ENCODE data around the gene GAB2. TPM values are rescaled to one million over a fixed set of nuclear protein-coding genes. Genes with fewer than 3 reads are reported as not detected.

GAB2 gene
- total and polyA plus RNA-seq, 9 donors: 30.9 to 64.6 (median 42.9) TPM

DNA sequence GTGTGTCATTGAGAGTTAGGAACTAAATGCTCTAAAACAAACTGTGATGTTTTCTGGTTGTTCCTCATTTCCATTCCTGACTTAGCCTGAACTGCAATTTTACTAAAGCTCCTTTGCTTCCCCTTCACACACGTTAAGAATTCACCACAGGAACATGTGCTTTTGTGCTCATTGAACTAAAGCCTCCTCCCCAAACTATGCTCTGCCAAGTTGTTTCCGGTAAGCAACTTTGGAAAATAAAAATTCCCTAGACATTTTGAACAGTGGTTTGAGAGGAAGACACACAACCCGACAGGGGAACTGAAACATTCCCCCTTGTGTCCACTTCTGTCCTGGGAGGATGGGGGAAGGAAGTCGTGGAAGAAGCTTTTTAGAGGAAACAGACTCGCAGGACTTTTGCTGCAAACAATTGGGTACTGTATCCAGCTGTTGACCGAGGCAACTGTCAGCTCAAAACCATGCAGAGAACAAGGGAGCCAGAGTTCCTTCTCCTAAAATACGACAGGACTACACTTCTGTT, 66.9 kb downstream of the GAB2 start:
- WGBS, 3 donors: 0 to 3% (median 1%) methylated on average over 7 of the region's 7 CpGs
- Histone ChIP-seq H3K4me1 (ENCODE audit: insufficient read depth) (peaks cover 25% of the 10 kb centered on the region), H3K36me3 (no peaks in the 10 kb centered on the region), H3K9me3 (no peaks in the 10 kb centered on the region), H3K27me3 (no peaks in the 10 kb centered on the region), H3K27ac (peak overlapping the region in 1 of 2 donors; percentile 62), H3K4me3 (no peak overlapping the region)
- intact Hi-C loops (cut with DNase I): no loop called here
- TF ChIP-seq, protein P1, sequence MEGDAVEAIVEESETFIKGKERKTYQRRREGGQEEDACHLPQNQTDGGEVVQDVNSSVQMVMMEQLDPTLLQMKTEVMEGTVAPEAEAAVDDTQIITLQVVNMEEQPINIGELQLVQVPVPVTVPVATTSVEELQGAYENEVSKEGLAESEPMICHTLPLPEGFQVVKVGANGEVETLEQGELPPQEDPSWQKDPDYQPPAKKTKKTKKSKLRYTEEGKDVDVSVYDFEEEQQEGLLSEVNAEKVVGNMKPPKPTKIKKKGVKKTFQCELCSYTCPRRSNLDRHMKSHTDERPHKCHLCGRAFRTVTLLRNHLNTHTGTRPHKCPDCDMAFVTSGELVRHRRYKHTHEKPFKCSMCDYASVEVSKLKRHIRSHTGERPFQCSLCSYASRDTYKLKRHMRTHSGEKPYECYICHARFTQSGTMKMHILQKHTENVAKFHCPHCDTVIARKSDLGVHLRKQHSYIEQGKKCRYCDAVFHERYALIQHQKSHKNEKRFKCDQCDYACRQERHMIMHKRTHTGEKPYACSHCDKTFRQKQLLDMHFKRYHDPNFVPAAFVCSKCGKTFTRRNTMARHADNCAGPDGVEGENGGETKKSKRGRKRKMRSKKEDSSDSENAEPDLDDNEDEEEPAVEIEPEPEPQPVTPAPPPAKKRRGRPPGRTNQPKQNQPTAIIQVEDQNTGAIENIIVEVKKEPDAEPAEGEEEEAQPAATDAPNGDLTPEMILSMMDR (IDR thresholded peaks at IDR 0.05): no peak
- no peak for TF ChIP-seq EP300 (IDR thresholded peaks at IDR 0.05)
- TF ChIP-seq POLR2A (IDR thresholded peaks at IDR 0.05): no peak
- no peak for DNase-seq

DNA sequence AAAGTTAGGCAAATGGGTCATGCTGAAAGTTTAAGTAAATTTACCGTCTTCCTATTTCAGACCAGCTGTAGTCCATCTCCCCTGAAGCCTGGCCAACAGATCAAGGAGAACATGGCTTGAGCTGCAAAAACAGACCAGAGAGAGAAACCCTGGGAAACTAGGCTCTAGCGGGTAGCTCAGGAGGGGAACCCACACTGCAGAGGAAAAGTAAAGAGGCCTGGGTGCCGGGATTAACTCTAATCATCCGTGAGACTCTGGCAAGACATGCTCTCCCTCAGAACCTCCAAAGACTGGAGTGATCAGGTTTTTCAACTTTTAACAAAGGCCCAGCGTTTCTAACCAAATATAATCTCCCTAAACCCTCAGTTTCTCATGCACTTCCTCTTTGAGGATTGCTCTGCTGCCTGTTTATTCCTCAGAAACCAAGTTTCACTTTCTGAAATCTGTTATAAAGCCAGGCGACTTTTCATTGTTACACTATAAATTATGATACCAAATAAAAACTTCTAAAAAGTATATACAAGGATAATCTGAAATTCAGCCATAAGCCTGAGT, 67.5 kb downstream of the GAB2 start:
- no peaks in the 10 kb centered on the region for H3K36me3 ChIP-seq
- 0 to 2% (median 1%) methylated on average over 6 of the region's 6 CpGs for WGBS, 3 donors
- H3K9me3 ChIP-seq: no peaks in the 10 kb centered on the region
- DNase-seq: peak in 4 of 5 donors; percentile 38 to 60 (median 50)
- H3K4me1 ChIP-seq (ENCODE audit: insufficient read depth): peaks cover 30% of the 10 kb centered on the region
- H3K27ac ChIP-seq: peak overlapping the region in 1 of 2 donors; percentile 62
- H3K27me3 ChIP-seq: no peaks in the 10 kb centered on the region
- H3K4me3 ChIP-seq: no peak overlapping the region
- intact Hi-C loops (cut with DNase I): no loop called here
- TF ChIP-seq EP300 (IDR thresholded peaks at IDR 0.05): no peak
- TF ChIP-seq, protein P1 (IDR thresholded peaks at IDR 0.05): no peak
- no peak for TF ChIP-seq POLR2A (IDR thresholded peaks at IDR 0.05)

GRCh38 chr11:78349624-78350023, 68.0 kb downstream of the GAB2 start:
- intact Hi-C loops (cut with DNase I): loop anchor here in 1 of 4 donors (10.0 kb wide), 1 partner anchor 65 kb away; the partner anchor contains the start of gene GAB2
- Histone ChIP-seq H3K4me3 (no peak overlapping the region), H3K4me1 (ENCODE audit: insufficient read depth) (peaks cover 24% of the 10 kb centered on the region), H3K36me3 (no peaks in the 10 kb centered on the region), H3K27ac (peak overlapping the region in 1 of 2 donors; percentile 62), H3K9me3 (no peaks in the 10 kb centered on the region), H3K27me3 (no peaks in the 10 kb centered on the region)
- no peak for TF ChIP-seq EP300 (IDR thresholded peaks at IDR 0.05)
- TF ChIP-seq, protein P1 (IDR thresholded peaks at IDR 0.05): no peak
- no peak for TF ChIP-seq POLR2A (IDR thresholded peaks at IDR 0.05)
- DNase-seq: no peak
- WGBS, 3 donors: 0 to 4% (median 3%) methylated on average over 3 of the region's 3 CpGs

DNA sequence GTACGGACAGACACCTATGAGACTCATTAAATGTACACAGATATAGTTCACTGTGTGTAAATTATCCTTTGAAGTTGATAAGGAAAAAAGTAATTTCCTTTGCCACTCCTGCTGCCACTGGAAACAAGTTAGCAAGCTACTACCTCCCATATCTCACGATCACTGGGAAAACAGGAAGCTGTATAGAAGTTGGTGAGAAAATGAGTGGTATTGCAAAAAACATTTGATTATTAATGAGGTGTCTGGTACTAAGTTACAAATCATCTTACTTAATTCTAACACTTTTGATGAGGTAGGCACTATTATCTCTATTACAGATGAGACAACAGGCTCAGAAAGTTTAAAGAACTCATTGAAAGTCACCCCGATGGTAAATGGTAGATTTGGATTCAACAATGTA, 68.5 kb downstream of the GAB2 start:
- no peaks in the 10 kb centered on the region for H3K36me3 ChIP-seq
- no peak for DNase-seq
- TF ChIP-seq EP300 (IDR thresholded peaks at IDR 0.05) (no peak), POLR2A (IDR thresholded peaks at IDR 0.05) (no peak)
- TF ChIP-seq, protein P1 (IDR thresholded peaks at IDR 0.05): no peak
- H3K27ac ChIP-seq: peak overlapping the region in 1 of 2 donors; percentile 62
- H3K4me1 ChIP-seq (ENCODE audit: insufficient read depth): peaks cover 23% of the 10 kb centered on the region
- H3K9me3 ChIP-seq: no peaks in the 10 kb centered on the region
- H3K4me3 ChIP-seq: no peak overlapping the region
- intact Hi-C loops (cut with DNase I): loop anchor here in 1 of 4 donors (10.0 kb wide), 1 partner anchor 66 kb away; the partner anchor contains the start of gene GAB2
- WGBS, 3 donors: 18 to 25% (median 21%) methylated on average over 3 of the region's 3 CpGs
- H3K27me3 ChIP-seq: no peaks in the 10 kb centered on the region
